ENCODE results near the gene VPS51.

Gene VPS51

DNA sequence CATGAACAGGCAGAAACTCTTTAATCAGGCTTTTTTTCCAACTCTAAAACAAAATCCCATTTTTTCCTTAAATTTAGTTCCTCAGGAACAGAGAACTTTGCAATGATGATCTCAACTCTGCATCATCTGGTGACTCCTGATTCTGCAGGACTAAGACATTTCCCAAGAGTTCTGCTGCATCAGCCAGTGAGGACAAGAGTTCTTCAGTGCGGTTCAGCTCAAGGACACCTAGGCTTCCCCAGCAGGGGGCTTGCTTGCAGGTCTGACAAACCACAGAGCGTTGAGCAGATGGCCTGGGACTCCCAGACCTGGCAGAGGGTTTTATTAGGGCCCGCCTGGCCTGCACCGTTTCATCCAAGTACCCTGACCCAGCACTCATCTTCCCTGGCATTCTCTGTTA is 18.6 kb upstream of the VPS51 start:
- DNase-seq, result no peak

DNA sequence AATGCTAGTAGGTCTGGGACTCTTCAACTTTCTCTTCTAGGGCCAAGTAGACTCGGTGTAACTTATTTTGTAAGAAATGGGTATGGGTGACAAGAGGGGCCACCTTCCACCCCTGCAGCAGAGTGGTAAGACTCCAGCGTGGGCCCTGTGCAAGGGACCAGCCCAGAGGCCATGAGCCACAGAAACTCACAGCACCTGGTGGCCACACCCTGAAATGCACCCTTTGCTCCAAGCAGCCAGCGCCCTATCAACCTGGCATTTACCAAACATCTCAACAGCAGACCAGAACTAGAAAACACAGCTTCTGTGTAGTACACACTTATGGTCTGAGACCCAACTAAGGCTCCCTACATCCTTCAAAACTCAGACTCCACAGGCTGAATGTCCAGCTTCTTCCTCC is 17.9 kb upstream of the VPS51 start:
- DNase-seq, result peak; percentile 66

DNA sequence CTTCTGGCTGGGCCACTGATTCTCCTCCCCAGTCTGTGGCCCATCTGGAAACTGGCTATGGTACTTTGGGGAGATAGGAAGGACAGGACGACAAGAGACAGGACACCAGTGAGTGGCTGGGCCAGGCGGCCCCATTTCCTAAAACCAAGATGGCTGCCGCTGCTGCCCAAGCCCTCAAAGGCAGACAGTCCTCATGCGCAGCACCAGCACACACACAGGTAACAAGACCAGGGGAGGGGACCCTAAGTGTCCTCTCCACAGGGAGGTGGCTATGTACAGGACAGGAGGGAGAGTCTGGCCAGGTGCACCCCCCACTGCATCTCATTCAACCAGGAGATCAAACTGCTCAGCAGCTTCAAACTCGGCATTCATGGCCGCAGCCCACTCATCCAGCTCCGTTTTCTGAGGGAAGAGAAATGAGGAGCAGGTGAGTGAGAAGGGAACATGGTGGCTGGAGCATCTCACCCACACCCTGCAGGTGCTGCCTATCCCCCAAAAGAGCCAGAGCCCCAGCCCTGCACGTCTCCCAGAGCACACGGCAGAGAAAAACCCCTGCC is 17.1 kb upstream of the VPS51 start:
- no peak for DNase-seq

DNA sequence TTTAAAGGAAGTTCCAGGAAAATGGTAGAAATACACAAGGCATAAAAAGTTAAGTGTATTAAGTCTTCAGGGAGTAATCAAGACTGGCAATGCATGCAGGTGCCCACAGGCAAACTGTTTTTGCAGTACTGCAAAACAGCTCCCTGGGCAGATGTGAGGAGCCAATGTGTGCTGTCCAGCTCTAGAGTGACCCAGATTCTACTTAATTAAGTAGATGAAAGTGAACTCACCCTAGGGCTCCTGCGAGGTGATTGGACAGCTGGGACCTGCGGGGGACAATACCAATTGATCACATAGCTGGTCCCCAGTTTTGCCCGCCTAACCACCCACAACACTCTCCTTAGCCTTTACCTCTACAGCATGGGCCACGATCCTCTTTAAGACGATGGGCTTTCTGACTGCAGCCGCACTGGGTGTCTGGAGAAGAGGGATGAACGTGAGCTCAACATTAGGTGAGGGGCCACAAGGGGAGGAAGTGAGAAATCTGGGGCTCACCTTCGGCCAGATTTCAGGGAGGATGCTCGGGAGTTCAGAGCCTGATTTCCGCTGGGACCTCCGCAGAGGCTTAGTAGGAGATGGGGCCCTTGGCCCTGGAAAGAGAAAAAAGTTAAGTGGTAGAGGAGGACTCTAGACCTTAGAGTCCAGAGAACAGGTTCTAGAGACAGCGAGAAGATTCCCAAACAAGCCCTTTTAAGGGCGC is 12.7 kb upstream of the VPS51 start:
- no peak for DNase-seq

DNA sequence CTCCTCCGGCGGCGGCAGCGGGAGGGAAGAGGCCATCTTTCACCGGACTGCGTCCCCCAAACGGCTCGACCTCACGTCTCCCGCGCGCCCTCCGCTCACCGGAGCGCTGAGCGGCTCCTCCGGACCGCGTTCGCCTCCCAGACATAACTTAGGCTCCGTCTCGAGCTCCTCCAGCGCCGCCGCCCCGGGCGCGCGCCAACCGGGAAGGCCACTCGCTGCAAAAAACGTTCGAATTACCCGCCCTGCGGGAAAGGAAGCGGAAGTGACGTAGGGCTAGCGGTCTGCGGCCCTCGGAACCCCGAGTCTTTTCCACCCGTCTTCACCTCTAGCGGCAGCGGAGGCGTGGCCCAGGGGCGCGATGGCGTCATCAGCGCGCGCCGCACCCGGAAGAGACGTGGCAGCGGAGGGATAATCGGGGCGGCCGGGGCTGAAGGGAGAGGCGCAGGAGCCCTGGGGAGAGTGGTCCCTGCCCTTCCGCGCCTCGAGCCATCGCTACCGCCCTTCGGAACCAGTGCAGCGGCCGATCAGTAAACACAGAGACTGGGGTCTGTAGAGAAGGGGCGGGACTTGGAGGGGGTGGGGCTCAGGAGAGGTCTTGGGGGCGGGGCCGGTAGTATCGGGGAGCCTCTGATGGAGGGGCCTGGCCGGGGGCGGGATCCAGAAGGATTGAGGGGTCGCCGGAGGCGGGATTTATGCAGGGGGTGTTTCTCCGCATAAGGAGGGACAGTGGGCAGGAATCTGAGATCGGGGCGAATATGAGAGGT is 12.0 kb upstream of the VPS51 start, which contains the start of the genes CDCA5 and ZFPL1:
CDCA5 (minus strand) TSS at position 207 of the 764 bp plus-strand sequence; CDS start at position 145, 62 bp downstream.
ZFPL1 (plus strand) TSS at position 389 of the 764 bp plus-strand sequence. CDS start 477 bp downstream, outside the sequence.
- peak; percentile 96 for DNase-seq

DNA sequence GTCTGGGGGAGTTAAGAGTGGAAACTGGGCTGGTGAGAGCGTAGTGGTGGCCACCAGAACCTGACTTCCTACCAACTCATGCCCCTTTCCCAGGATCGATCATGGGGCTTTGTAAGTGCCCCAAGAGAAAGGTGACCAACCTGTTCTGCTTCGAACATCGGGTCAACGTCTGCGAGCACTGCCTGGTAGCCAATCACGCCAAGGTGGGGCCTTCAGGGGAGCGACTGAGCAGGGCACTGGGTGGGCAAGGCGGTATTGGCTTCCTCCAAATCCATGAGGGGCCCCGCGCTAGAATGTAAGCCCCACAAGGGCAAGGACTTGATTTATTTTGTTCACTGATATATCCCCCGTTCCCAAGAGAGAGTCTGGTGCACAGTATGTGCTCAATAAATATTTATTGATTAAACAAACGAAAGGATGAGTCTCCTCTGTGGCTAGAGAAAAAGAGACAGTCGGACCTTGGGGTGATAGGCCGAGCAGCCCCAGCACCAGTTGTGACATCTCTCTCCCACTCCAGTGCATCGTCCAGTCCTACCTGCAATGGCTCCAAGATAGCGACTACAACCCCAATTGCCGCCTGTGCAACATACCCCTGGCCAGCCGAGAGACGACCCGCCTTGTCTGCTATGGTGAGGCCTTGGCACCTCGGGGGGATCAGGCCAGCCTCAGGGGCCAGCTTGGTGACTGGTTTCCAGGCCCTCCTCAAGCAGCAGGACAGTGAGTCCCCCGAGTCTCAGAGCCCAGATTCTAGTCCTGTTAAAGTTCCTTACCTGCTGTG is 11.2 kb upstream of the VPS51 start:
- no peak for DNase-seq

DNA sequence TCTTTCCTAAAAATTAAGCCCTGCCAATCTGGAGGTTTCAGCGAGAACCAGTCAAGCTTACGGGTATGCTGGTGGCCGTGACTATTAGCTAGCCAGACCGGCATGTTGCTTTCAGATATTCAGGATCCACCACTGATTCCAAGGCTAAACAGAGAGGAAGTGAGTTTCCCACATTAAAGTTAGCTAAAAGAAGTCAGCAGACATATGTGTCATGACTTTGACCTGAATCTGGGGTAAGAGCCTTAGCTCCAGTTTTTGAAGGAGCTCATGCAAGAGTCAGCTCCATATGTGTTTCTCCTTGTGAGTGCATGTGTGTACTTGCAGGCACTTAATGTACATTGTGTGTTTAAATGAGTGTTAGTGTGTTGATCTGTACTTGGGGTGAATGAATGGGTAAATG is 10.6 kb upstream of the VPS51 start:
- DNase-seq, result no peak

DNA sequence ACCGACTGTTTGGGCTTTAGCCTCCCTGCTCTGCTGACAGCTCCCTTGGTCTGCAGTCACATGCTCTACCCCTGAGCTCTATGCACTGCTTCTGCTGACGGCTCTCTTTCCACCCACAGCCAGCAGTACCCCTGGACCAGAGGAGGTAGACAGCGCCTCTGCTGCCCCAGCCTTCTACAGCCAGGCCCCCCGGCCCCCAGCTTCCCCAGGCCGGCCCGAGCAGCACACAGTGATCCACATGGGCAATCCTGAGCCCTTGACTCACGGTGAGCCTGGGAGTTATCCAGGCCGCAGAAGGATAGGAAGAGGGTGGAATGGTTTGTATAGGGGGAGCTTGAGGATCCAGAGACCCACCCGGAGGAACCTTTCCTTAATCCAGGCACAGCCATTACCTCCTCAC is 9.2 kb upstream of the VPS51 start:
- DNase-seq, result no peak

DNA sequence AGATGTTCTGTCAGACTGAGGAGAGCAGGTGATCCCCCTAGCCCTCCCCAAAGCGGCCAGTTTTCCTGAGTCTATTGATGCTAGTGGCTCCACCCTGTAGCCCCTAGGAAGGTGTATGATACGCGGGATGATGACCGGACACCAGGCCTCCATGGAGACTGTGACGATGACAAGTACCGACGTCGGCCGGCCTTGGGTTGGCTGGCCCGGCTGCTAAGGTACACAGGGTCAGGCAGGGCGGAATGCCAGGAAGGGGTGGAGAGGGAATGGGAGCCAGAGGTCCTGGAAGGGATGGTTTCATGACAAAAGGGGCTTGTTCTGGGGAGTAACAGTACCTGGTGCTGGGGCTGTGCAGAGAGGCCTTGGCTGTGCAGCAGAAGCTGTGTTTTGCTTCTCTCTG is 8.8 kb upstream of the VPS51 start:
- no peak for DNase-seq

DNA sequence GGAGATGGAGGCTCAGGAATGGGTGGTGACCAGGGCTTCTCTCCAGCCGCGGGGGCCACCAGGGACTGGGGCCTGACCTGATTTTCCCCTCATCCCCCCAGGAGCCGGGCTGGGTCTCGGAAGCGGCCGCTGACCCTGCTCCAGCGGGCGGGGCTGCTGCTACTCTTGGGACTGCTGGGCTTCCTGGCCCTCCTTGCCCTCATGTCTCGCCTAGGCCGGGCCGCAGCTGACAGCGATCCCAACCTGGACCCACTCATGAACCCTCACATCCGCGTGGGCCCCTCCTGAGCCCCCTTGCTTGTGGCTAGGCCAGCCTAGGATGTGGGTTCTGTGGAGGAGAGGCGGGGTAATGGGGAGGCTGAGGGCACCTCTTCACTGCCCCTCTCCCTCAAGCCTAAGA is 8.2 kb upstream of the VPS51 start:
- DNase-seq, result no peak

DNA sequence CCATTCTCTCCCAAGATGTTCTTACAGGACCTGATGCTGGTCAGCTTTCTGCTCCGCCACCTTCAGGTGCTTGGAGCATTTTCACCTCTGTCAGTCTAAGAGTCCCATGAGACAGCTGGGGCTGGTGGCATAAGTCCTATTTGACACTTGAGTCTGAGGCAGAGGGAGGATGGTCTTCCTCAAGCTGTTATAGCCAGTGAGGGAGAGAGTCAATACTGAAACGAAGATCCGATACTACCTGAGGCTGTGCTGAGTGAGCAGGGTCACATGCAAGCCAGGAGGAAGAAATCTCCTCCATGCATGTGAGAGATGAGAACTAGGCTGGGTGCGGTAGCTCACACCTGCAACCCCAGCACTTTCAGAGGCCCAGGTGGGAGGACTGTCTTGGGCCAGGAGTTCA is 6.4 kb upstream of the VPS51 start:
- DNase-seq, result no peak

DNA sequence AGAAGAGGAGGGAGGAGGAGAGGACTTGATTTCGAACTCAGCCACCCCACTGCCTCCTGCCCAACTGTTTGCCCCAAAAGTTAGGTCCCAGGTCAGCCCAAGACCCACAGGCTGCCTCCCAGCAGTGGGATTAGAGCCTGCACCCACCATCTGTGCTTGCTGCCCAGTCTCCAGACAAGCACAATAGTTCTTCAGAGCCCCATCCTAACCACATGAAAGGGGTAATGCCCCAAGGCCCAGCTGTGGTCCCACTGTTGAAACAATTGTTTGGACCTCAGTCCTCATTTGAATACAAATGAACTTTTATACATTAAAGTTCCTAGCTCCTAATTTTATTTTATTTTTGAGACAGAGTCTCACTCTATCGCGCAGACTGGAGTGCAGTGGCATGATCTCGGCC is 5.4 kb upstream of the VPS51 start:
- no peak for DNase-seq

DNA sequence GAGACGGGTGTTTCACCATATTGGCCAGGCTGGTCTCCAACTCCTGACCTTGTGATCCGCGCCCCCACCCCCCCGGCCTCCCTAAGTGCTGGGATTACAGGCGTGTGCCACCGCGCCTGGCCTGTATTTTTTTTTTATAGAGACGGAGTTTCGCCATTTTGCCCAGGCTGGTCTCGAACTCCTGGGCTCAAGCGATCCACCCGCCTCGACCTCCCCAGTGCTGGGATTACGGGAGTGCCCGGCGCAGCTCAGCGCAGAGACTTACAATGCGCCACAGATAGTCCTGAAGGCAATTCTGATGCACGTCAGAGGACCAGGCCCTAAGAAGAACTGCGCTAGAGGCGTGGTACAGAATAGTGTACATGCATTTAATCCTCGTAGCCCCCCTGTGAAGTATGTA is 587 bp upstream of the VPS51 start:
- DNase-seq, result no peak

DNA sequence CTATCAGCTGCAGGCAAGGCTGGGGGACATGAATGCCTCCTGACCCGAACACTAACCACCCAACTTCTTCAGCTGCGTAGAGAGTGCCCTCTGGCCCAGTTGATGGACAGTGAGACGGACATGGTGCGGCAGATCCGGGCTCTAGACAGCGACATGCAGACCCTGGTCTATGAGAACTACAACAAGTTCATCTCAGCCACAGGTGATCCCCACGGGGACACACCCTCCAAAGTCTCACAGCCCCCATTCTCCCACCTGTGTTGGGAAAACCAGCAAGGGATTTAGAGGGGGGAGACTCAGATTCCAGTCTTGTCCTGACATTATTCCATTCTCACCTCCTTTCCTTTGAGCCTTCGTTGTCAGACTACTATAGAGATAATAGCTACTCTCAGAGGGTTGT is 912 bp downstream of the VPS51 start:
- no peak for DNase-seq

DNA sequence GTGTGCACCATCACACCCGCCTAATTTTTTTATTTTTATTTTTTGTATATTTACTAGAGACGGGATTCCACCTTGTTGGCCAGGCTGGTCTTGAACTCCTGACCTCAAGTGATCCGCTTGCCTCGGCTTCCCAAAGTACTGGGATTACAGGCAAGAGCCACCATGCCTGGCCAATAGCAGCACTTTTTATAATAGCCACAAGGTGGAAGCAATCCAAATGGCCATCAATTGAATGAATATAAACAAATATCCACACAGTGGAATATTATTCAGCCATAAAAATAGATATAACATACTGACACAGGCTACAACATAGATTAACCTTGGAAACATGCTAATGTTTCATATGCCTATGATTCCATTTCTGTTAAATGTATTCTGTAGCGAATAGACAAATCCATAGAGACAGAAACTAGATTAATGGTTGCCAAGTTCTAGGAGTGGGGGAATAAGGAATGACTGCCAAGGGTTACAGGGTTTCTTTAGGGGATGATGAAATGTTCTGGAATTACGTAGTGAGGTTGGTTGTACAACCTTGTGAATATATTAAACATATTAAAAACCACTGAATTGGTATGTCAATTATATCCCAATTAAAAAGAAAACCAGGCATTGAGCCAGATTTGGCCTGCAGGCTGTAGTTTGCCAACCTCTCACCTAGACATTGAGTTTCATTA is 4.8 kb downstream of the VPS51 start:
- no peak for DNase-seq

DNA sequence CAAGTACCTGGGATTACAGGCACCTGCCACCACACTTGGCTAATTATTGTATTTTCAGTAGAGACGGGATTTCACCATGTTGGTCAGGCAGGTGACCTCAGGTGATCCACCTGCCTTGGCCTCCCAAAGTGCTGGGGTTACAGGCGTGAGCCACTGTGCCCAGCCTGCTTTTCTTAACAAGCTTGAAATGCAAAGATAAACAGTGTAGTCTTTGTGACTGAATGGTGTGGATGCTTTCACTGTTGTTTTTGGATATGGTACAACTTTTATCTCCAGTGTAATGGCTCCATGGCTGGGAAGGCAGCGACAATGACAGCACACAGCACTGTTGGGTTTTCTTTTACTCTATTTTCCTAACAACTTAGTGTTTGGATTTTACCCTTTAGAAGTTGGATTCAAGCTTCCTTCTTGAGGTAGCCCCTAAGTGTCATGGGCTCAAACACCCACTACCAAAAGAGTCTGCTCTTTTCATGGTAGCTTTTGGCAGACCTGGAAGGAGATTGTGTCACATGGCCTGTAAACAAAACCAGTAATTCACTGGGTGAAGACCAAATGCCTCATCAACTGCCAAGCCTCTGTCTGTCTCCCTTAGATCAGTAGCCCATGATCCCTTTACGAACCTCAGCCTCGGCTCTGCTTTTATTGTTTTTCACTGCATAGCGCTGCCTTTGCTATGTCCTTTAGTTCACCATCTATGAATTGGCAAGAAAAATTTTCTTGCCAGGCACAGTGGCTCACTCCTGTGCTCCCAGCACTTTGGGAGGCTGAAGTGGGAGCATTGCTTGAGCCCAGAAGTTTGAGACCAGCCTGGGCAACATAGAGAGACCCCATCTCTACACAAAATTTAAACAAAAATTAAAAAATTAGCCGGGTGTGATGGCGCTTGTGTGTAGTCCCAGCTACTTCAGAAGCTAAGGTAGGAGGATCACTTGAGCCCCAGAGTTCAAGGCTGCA is 6.4 kb downstream of the VPS51 start:
- no peak for DNase-seq

DNA sequence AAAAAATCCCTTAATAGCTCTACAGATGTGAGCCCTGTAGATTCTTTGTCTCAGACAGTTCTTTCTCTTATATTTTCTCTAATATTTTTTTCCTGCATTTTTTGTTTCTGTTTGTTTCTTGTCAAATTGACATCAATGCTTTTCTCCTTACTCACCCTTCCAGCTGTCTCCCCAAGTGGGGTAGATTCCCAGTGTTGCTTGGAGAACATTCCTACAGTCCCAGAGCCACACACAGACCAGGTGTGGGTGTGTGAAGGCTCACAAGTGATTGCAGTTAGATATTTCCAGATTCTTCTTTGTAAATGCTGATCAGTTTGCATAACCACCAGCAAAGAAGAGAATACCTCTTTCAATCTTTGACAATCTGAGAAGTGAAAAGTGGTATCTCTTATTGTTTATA is 7.5 kb downstream of the VPS51 start:
- DNase-seq, result no peak

DNA sequence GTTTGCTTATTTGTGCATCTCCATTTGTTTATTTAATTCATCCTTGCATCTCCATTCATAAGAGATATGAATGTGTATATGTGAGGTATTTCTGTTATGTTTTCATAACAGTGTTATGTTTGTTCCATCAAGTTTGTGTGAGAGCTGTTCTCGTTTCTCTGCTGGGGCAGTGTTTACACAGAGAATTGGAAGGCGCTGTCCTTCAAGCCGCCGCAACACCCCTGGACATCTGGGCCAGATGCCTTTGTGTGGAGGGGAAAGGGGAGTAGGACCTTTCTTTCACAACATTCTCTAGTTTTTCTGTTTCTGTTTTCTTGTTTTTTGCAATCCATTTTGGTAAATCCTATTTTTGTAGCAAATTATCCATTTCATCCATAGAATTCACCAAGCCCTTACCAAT is 8.6 kb downstream of the VPS51 start:
- no peak for DNase-seq

DNA sequence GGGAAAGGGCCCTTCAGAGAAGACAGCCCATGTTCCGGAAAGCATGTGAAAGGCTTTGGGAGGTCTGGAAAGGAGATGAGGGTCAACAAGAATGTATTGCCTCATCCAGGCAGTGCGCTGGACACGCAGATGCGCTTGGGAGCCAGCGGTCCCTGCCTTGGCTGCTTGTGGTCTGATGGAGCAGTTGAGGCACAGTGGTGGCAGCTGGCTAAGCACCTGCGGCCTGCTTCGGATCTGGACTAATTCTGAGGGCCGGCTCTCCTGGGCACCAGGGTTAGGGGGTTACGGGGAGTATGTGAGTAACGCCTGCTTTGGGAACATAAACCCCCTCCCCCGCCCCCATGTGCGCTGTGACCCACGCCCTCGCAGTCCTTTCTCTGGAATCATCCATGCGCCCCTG is 11.1 kb downstream of the VPS51 start:
- no peak for DNase-seq

DNA sequence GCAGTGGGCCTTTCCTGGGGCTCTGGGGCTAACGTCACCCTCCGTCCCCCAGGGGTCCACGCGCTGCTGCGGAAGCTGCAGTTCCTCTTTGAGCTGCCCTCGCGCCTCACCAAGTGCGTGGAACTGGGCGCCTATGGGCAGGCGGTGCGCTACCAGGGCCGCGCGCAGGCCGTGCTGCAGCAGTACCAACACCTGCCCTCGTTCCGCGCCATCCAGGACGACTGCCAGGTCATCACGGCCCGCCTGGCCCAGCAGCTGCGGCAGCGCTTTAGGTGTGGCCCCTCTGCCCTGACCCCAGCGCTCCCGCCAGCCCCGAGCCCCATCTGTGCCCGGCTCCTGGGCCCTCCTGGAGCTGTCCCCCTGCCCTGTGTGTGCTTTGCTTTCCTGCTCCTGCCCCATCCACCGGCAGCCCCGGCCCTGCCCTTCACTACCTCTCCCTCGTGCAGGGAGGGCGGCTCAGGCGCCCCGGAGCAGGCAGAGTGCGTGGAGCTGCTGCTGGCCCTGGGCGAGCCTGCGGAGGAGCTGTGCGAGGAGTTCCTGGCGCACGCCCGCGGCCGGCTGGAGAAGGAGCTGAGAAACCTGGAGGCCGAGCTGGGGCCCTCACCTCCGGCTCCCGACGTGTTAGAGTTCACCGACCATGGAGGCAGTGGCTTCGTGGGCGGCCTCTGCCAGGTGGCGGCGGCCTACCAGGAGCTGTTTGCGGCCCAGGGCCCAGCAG is 11.9 kb downstream of the VPS51 start:
- no peak for DNase-seq
